Lower leg skin (tissue), 3 donors: ENCODE results near the gene FAM117B.

Experiments used
- CTCF ChIP-seq, 3 donors: fragments of 450-650 bp; IDR thresholded peaks; one replicate each; pipeline ENCODE4 v1.5.1; 2016; ENCODE audit warnings: antibody characterized with exemption in 3 of 3, mild to moderate bottlenecking in 3 of 3, moderate library complexity in 2 of 3
- POLR2A ChIP-seq, 2 donors: fragments of 450-650 bp; IDR thresholded peaks; one replicate each; pipeline ENCODE4 v1.6.1; 2016 to 2017; ENCODE audit warnings: antibody characterized with exemption in 2 of 2, mild to moderate bottlenecking in 1 of 2, moderate library complexity in 1 of 2

- TF ChIP-seq POLR2A (IDR thresholded peaks at IDR 0.05) (no peak), CTCF (IDR thresholded peaks at IDR 0.05) (no peak)
Measured at GRCh38 chr2:202808754-202809153, 174.0 kb downstream of the FAM117B start.
